Upper lobe of right lung (tissue), 1 donor: ENCODE measurements around the gene SMYD1. TPM values are rescaled to one million over a fixed set of nuclear protein-coding genes. Genes with fewer than 3 reads are reported as not detected.

Experiments used
- ATAC-seq: fragments of 200-7000 bp; cut with Tn5 transposase; one replicate; pipeline ENCODE4 v1.9.1; 2020; ENCODE audit warnings: mild to moderate bottlenecking, moderate library complexity
- DNase-seq: peaks from one replicate; pipeline ENCODE4 v3.0.0-alpha.2; 2020
- H3K27ac ChIP-seq: fragments of 200-600 bp; one replicate; pipeline ENCODE4 v1.8.0; 2022
- H3K27me3 ChIP-seq: fragments of 200-600 bp; one replicate; pipeline ENCODE4 v1.8.0; 2022; ENCODE audit warnings: mild to moderate bottlenecking
- H3K36me3 ChIP-seq: fragments of 200-600 bp; one replicate; pipeline ENCODE4 v1.8.0; 2022
- H3K4me1 ChIP-seq: fragments of 200-600 bp; one replicate; pipeline ENCODE4 v1.8.0; 2022
- H3K4me3 ChIP-seq: fragments of 200-600 bp; one replicate; pipeline ENCODE4 v1.8.0; 2022; ENCODE audit warnings: mild to moderate bottlenecking
- H3K9me3 ChIP-seq: fragments of 200-600 bp; one replicate; pipeline ENCODE4 v1.8.0; 2022
- CTCF ChIP-seq: fragments of 200-600 bp; IDR thresholded peaks from one replicate; pipeline ENCODE4 v1.8.0; 2022; ENCODE audit warnings: antibody characterized with exemption
- intact Hi-C: fragments of 100-400 bp; cut with DNase I; formaldehyde crosslinking; loops from one replicate; pipeline ENCODE4 v1.11.0; 2022
- total RNA-seq: library from RNA; stranded (reverse); fragmentation: NEBNext Ultra II Directional; extraction: Animal tissue kit (Norgen Biotek cat#: 25700); gene quantifications from one replicate; pipeline ENCODE4 v1.2.1, GENCODE V29; 2021
- donor health status: DM: no; HTN: yes; CAD: no; lungs with severe emphysema.

Gene SMYD1
- total RNA-seq, 1 donor from 2014 or later = not detected

DNA sequence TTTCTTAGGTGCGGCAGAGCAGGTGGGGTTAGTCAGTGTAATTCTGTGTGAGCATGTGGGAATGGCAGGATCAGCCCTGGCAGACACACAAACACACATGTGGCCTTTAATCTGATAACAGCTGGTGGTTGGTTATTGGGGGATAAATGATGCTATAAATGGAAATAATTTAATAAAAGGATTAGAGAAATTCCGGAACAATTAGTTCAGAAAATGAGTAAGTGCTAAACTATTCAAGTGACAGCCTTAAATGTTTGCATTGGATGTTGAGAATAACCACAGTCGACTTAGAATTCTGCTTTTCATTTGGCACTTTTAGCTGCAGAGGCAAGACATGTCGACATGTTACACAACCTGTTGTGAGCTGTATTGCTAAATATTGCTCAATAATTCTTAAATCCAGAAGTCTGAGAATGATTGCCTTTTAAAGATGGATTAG, 7.2 kb downstream of the SMYD1 start:
- Histone ChIP-seq H3K4me1 (no peaks in the 10 kb centered on the region), H3K36me3 (no peaks in the 10 kb centered on the region), H3K9me3 (no peaks in the 10 kb centered on the region), H3K27me3 (no peaks in the 10 kb centered on the region), H3K4me3 (no peak overlapping the region), H3K27ac (no peak overlapping the region)
- no peak for TF ChIP-seq CTCF
- ATAC-seq (peak; percentile 69), DNase-seq (no peak)
- intact Hi-C loops = no loop called here

GRCh38 chr2:88077080-88077479, 9.5 kb downstream of the SMYD1 start:
- Histone ChIP-seq H3K27me3 (no peaks in the 10 kb centered on the region), H3K36me3 (no peaks in the 10 kb centered on the region), H3K27ac (no peak overlapping the region), H3K9me3 (no peaks in the 10 kb centered on the region), H3K4me3 (no peak overlapping the region), H3K4me1 (no peaks in the 10 kb centered on the region)
- no peak for TF ChIP-seq CTCF
- intact Hi-C loops = no loop called here
- ATAC-seq = no peak
- no peak for DNase-seq

DNA sequence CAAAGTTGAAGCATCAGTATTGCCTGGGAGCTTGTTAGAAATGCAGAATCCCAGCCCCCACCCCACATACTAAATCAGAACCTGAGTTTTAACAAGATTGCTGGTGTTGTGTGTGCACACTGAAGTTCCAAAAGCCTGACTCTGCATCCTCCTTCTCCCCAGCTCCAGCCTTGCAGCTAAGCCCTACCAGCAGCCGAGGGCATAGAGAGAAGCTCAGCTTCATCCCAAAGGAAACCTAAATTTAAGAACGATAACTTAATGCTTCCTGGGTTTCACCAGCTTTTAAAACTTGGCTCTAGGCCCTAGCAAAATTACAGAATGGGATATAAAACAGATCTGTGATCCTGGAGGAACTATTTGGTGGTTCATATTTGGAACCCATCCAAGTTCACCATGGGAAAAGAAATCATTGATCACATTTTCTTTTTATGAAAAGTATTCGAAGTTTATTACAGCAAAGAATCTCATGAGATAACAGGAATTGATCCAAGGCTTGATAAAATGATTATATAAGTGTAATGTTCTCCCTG, 11.1 kb downstream of the SMYD1 start:
- ATAC-seq (no peak), DNase-seq (no peak)
- Histone ChIP-seq H3K4me1 (no peaks in the 10 kb centered on the region), H3K9me3 (no peaks in the 10 kb centered on the region), H3K27ac (no peak overlapping the region), H3K36me3 (no peaks in the 10 kb centered on the region), H3K27me3 (no peaks in the 10 kb centered on the region), H3K4me3 (no peak overlapping the region)
- intact Hi-C loops = no loop called here
- TF ChIP-seq CTCF = no peak

- no peaks in the 10 kb centered on the region for H3K27me3 ChIP-seq
- TF ChIP-seq CTCF = no peak
- intact Hi-C loops = no loop called here
- no peak overlapping the region for H3K27ac ChIP-seq
- no peaks in the 10 kb centered on the region for H3K36me3 ChIP-seq
- DNase-seq (no peak), ATAC-seq (no peak)
- H3K9me3 ChIP-seq = no peaks in the 10 kb centered on the region
- no peak overlapping the region for H3K4me3 ChIP-seq
- no peaks in the 10 kb centered on the region for H3K4me1 ChIP-seq
Measured at GRCh38 chr2:88080545-88080944, 12.9 kb downstream of the SMYD1 start.

- DNase-seq = no peak
- no peaks in the 10 kb centered on the region for H3K9me3 ChIP-seq
- H3K4me1 ChIP-seq = no peaks in the 10 kb centered on the region
- TF ChIP-seq CTCF = no peak
- no peak overlapping the region for H3K27ac ChIP-seq
- ATAC-seq = no peak
- H3K27me3 ChIP-seq = no peaks in the 10 kb centered on the region
- intact Hi-C loops = no loop called here
- H3K4me3 ChIP-seq = no peak overlapping the region
- H3K36me3 ChIP-seq = no peaks in the 10 kb centered on the region
Measured at GRCh38 chr2:88081924-88082608, 14.4 kb downstream of the SMYD1 start.
